Stomach (tissue), 4 donors: ENCODE measurements around the gene ZMYND8.

Experiments
- EP300 ChIP-seq: sonication (generic); formaldehyde crosslinking; IDR thresholded peaks from one replicate; pipeline ENCODE4 v1.6.1; 2017; ENCODE audit warnings: antibody characterized with exemption
- POLR2A ChIP-seq, 4 donors: fragments of 450-650 bp; IDR thresholded peaks; one replicate each; pipeline ENCODE4 v1.6.1; 2016; ENCODE audit warnings: antibody characterized with exemption in 4 of 4, control low read depth in 2 of 4, mild to moderate bottlenecking in 1 of 4, moderate library complexity in 1 of 4
- POLR2AphosphoS5 ChIP-seq, 3 donors: sonication (generic); formaldehyde crosslinking; IDR thresholded peaks; one replicate each; pipeline ENCODE4 v1.6.1; 2016; ENCODE audit warnings: antibody characterized with exemption in 3 of 3
- TF ChIP-seq, protein P1 (sequence below), 7 experiments: fragments of 450-650 bp in 4 of 7; fragments of 200-600 bp in 3 of 7; sonication (generic) in 3 of 7; IDR thresholded peaks; one replicate each; pipeline ENCODE4 v1.5.1; 2016 to 2019; ENCODE audit warnings: antibody characterized with exemption in 7 of 7, control low read depth in 2 of 7, mild to moderate bottlenecking in 1 of 7

DNA sequence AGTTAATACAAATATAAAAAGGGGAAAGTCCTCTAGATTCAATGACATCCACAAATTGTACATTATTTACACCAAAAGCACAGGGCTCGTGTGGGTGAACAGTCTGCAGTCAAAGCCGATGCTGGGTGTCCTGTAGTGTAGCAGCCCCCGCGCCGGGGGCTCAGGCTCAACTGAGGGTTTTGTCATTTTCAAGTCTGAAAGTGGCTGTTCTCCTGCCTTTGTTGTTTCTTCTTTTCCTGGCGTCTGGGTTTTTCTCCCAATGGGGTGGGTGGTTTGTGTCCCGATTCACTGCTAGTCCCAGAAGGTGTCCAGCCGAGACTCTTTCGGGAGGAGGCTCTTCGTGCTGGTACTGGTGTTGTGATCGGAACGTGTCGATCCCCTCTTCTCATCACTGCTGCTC lies 146.0 kb downstream of the ZMYND8 start:
- TF ChIP-seq EP300 (no peak), POLR2A (IDR thresholded peaks at IDR 0.05) (no peak), POLR2AphosphoS5 (IDR thresholded peaks at IDR 0.05) (no peak)
- TF ChIP-seq, protein P1, sequence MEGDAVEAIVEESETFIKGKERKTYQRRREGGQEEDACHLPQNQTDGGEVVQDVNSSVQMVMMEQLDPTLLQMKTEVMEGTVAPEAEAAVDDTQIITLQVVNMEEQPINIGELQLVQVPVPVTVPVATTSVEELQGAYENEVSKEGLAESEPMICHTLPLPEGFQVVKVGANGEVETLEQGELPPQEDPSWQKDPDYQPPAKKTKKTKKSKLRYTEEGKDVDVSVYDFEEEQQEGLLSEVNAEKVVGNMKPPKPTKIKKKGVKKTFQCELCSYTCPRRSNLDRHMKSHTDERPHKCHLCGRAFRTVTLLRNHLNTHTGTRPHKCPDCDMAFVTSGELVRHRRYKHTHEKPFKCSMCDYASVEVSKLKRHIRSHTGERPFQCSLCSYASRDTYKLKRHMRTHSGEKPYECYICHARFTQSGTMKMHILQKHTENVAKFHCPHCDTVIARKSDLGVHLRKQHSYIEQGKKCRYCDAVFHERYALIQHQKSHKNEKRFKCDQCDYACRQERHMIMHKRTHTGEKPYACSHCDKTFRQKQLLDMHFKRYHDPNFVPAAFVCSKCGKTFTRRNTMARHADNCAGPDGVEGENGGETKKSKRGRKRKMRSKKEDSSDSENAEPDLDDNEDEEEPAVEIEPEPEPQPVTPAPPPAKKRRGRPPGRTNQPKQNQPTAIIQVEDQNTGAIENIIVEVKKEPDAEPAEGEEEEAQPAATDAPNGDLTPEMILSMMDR (IDR thresholded peaks at IDR 0.05), result no peak
